ENCODE data around the gene RASA3.

The RASA3 gene

DNA sequence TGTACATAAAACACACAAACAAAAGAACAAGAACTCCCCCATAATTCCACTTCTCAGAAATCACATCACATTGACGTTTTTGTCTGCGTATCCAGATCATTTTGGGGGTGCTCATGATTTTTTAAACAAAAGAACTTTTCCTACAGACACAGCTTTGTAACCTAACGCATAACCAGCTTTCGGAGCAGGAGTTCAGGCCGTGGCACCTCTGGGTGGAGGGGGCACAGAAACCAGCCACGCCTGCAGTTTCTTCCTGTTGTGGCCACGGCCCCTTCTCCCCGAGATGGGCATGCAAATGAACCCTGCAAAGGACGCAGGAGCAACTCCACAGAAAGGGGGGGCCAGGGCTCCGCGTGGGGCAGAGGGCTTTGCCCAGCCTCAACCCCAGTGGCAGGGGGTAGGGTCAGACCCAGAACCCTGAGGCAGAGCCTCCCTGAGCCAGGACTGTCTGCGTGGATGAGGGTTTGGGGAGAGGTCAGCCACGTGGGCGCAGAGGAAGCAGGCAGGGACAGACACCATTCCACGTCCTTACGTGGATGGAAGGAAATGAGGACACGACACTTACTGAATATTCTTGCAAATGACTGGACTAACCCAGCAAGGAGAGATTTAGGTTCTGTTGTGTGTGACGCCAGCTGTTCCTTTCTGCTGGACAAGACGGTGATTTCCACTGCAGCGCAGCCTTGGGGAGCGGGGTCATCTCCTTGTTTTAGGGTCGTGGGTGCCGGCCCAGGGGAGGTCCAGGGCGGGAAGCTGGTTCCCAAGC is 64.4 kb downstream of the RASA3 start:
- H3K4me3 ChIP-seq (ENCODE audit: low read length), result no peak overlapping the region
- no peak for DNase-seq (ENCODE audit: low read depth)
- TF ChIP-seq CTCF (IDR thresholded peaks at IDR 0.05; ENCODE audit: insufficient read depth, low read depth, low read length, missing control alignments), result no peak

GRCh38 chr13:114067381-114067885 is 65.0 kb downstream of the RASA3 start:
- no peak for TF ChIP-seq CTCF (IDR thresholded peaks at IDR 0.05; ENCODE audit: insufficient read depth, low read depth, low read length, missing control alignments)
- peak; percentile 18 for DNase-seq (ENCODE audit: low read depth)
- H3K4me3 ChIP-seq (ENCODE audit: low read length), result no peak overlapping the region

- H3K4me3 ChIP-seq (ENCODE audit: low read length), result no peak overlapping the region
- TF ChIP-seq CTCF (IDR thresholded peaks at IDR 0.05; ENCODE audit: insufficient read depth, low read depth, low read length, missing control alignments), result no peak
- no peak for DNase-seq (ENCODE audit: low read depth)
Observed at GRCh38 chr13:114066956-114067355, 65.5 kb downstream of the RASA3 start.

GRCh38 chr13:114065926-114066774 is 66.3 kb downstream of the RASA3 start:
- no peak overlapping the region for H3K4me3 ChIP-seq (ENCODE audit: low read length)
- TF ChIP-seq CTCF (IDR thresholded peaks at IDR 0.05; ENCODE audit: insufficient read depth, low read depth, low read length, missing control alignments), result no peak
- no peak for DNase-seq (ENCODE audit: low read depth)

- peak overlapping the region; percentile 24 for H3K4me3 ChIP-seq (ENCODE audit: low read length)
- DNase-seq (ENCODE audit: low read depth), result peak; percentile 96
Observed at GRCh38 chr13:114065141-114065925, 67.1 kb downstream of the RASA3 start.

More at GRCh38 chr13:114065141-114065925, 67.1 kb downstream of the RASA3 start:
- TF ChIP-seq CTCF (IDR thresholded peaks at IDR 0.05; ENCODE audit: insufficient read depth, low read depth, low read length, missing control alignments), result no peak

All from epithelial cell of esophagus (primary cell).